Hepatocyte (in vitro differentiated cells): ENCODE results near the gene FMNL1. TPM values are rescaled to one million over a fixed set of nuclear protein-coding genes. Genes with fewer than 3 reads are reported as not detected.
A peak's percentile ranks its signal among the peaks of the same experiment; 100 is the strongest.

Experiments used
- DNase-seq: peaks from one replicate; pipeline ENCODE4 v3.0.0-alpha.2; 2016; ENCODE audit warnings: low spot score
- H2AFZ ChIP-seq: fragments of 200-600 bp; sonication (generic); 2 replicates; pipeline ENCODE4 v1.6.0; 2016; ENCODE audit warnings: antibody characterized with exemption, mild to moderate bottlenecking
- H3K27ac ChIP-seq: fragments of 200-600 bp; sonication (generic); 2 replicates; pipeline ENCODE4 v1.5.1; 2016; ENCODE audit warnings: mild to moderate bottlenecking
- H3K27me3 ChIP-seq: fragments of 200-600 bp; sonication (generic); 2 replicates; pipeline ENCODE4 v1.6.1; 2016
- H3K36me3 ChIP-seq: fragments of 200-600 bp; sonication (generic); replicated peaks from 2 replicates; pipeline ENCODE4 v1.5.1; 2016; ENCODE audit warnings: low read depth; ENCODE audit not compliant: insufficient read depth
- H3K4me1 ChIP-seq: fragments of 200-600 bp; sonication (generic); 2 replicates; pipeline ENCODE4 v1.5.1; 2016; ENCODE audit warnings: mild to moderate bottlenecking, moderate library complexity; ENCODE audit not compliant: insufficient read depth
- H3K4me2 ChIP-seq: fragments of 200-600 bp; sonication (generic); 2 replicates; pipeline ENCODE4 v1.6.0; 2016
- H3K4me3 ChIP-seq: fragments of 200-600 bp; sonication (generic); 2 replicates; pipeline ENCODE4 v1.5.1; 2016; ENCODE audit warnings: mild to moderate bottlenecking
- H3K79me2 ChIP-seq: fragments of 200-600 bp; sonication (generic); 2 replicates; pipeline ENCODE4 v1.6.0; 2017; ENCODE audit warnings: mild to moderate bottlenecking
- H3K9me2 ChIP-seq: fragments of 200-600 bp; sonication (generic); replicated peaks from 2 replicates; pipeline ENCODE4 v1.6.0; 2017; ENCODE audit warnings: mild to moderate bottlenecking; ENCODE audit not compliant: insufficient read depth
- H3K9me3 ChIP-seq: fragments of 200-600 bp; sonication (generic); 2 replicates; pipeline ENCODE4 v1.5.1; 2016; ENCODE audit warnings: low read depth, mild to moderate bottlenecking
- H4K20me1 ChIP-seq: fragments of 200-600 bp; sonication (generic); 2 replicates; pipeline ENCODE4 v1.6.0; 2016; ENCODE audit warnings: mild to moderate bottlenecking; ENCODE audit not compliant: insufficient read depth, poor library complexity, severe bottlenecking
- CTCF ChIP-seq: fragments of 200-600 bp; sonication (generic); IDR thresholded peaks from 2 replicates; pipeline ENCODE4 v1.5.1; 2016; ENCODE audit warnings: antibody characterized with exemption, mild to moderate bottlenecking; ENCODE audit not compliant: poor library complexity
- EZH2 ChIP-seq: fragments of 200-600 bp; sonication (generic); IDR thresholded peaks from 2 replicates; pipeline ENCODE4 v1.6.1; 2016; ENCODE audit warnings: antibody characterized with exemption, mild to moderate bottlenecking, borderline replicate concordance
- EZH2phosphoT487 ChIP-seq: fragments of 200-600 bp; sonication (generic); IDR thresholded peaks from one replicate; pipeline ENCODE4 v1.6.1; 2018; ENCODE audit warnings: antibody characterized with exemption, mild to moderate bottlenecking, low read depth, moderate library complexity; ENCODE audit not compliant: unreplicated experiment, severe bottlenecking
- WGBS: methylation state at CpG from one replicate; pipeline ENCODE4 v1.1.6; 2016; ENCODE audit warnings: low lambda C conversion rate; ENCODE audit errors: missing lambda C conversion rate; 5-methylcytosine and 5-hydroxymethylcytosine counted together
- polyA plus RNA-seq: library from polyadenylated mRNA; unstranded; fragments of >200 nt; fragmentation: Nextera tagmentation; extraction: Ambion mirVana; gene quantifications from 2 replicates; pipeline ENCODE4 v1.2.1, GENCODE V29; 2016
- total RNA-seq: library from RNA; depleted of rRNA; stranded (reverse); fragments of >200 nt; gene quantifications from 2 replicates; pipeline ENCODE4 v1.2.3, GENCODE V29; 2014

The FMNL1 gene
- total and polyA plus RNA-seq, 2 experiments from 2014 or later, result 0.30 to 1.2 TPM

- Histone ChIP-seq H3K27ac (no peak overlapping the region), H3K4me1 (peaks cover 4% of the 10 kb centered on the region), H3K27me3 (peaks cover 37% of the 10 kb centered on the region), H3K36me3 (no peaks in the 10 kb centered on the region), H3K4me3 (peak overlapping the region; percentile 45), H3K9me3 (no peaks in the 10 kb centered on the region), H3K79me2 (no peaks in the 10 kb centered on the region), H3K9me2 (no peaks in the 10 kb centered on the region), H4K20me1 (no peaks in the 10 kb centered on the region), H3K4me2 (peak overlapping the region; percentile 96), H2AFZ (peak overlapping the region; percentile 52)
- TF ChIP-seq EZH2 (no peak), CTCF (no peak), EZH2phosphoT487 (no peak)
- no peak for DNase-seq
- WGBS, result 0% methylated on average over 11 of the region's 38 CpGs
These were observed 266 bp downstream of the FMNL1 start for GRCh38 chr17:45222014-45222288.

- Histone ChIP-seq H3K4me3 (peak overlapping the region; percentile 45), H3K9me2 (no peaks in the 10 kb centered on the region), H3K27ac (no peak overlapping the region), H3K9me3 (no peaks in the 10 kb centered on the region), H3K79me2 (no peaks in the 10 kb centered on the region), H3K36me3 (no peaks in the 10 kb centered on the region), H3K27me3 (peaks cover 37% of the 10 kb centered on the region), H2AFZ (peak overlapping the region; percentile 52), H3K4me1 (peaks cover 4% of the 10 kb centered on the region), H3K4me2 (peak overlapping the region; percentile 96), H4K20me1 (no peaks in the 10 kb centered on the region)
- 8% methylated on average over 27 of the region's 33 CpGs for WGBS
- TF ChIP-seq EZH2 (peak; percentile 84), EZH2phosphoT487 (no peak)
- DNase-seq, result no peak
These were observed 757 bp downstream of the FMNL1 start for GRCh38 chr17:45222289-45222995.

GRCh38 chr17:45222996-45223538 lies 1.4 kb downstream of the FMNL1 start:
- Histone ChIP-seq H3K36me3 (no peaks in the 10 kb centered on the region), H4K20me1 (no peaks in the 10 kb centered on the region), H3K4me2 (no peak overlapping the region), H3K9me3 (no peaks in the 10 kb centered on the region), H3K27me3 (peaks cover 37% of the 10 kb centered on the region), H3K4me3 (no peak overlapping the region), H2AFZ (no peak overlapping the region), H3K4me1 (peaks cover 4% of the 10 kb centered on the region), H3K9me2 (no peaks in the 10 kb centered on the region), H3K27ac (no peak overlapping the region), H3K79me2 (no peaks in the 10 kb centered on the region)
- WGBS, result 40% methylated on average over 8 of the region's 8 CpGs
- DNase-seq, result no peak
- TF ChIP-seq CTCF (no peak), EZH2 (no peak), EZH2phosphoT487 (no peak)

GRCh38 chr17:45223539-45224528 lies 2.1 kb downstream of the FMNL1 start:
- Histone ChIP-seq H3K27ac (no peak overlapping the region), H3K4me2 (no peak overlapping the region), H2AFZ (no peak overlapping the region), H3K36me3 (no peaks in the 10 kb centered on the region), H3K79me2 (no peaks in the 10 kb centered on the region), H3K4me3 (no peak overlapping the region), H3K9me3 (no peaks in the 10 kb centered on the region), H4K20me1 (no peaks in the 10 kb centered on the region), H3K4me1 (peaks cover 9% of the 10 kb centered on the region), H3K27me3 (peaks cover 37% of the 10 kb centered on the region), H3K9me2 (no peaks in the 10 kb centered on the region)
- TF ChIP-seq EZH2phosphoT487, result no peak
- TF ChIP-seq CTCF, result no peak
- no peak for TF ChIP-seq EZH2
- WGBS, result 92% methylated on average over 12 of the region's 12 CpGs
- no peak for DNase-seq
